Measurements from ENCODE around the gene TNFAIP8L2. TPM values are rescaled to one million over a fixed set of nuclear protein-coding genes. Genes with fewer than 3 reads are reported as not detected.
A peak's percentile ranks its signal among the peaks of the same experiment; 100 is the strongest.
"Not testable (repeated sequence)": the region's sequence is repeated elsewhere in the genome, so short reads cannot be mapped to it uniquely, and the experiment has no call there.

TNFAIP8L2 gene
- total and polyA plus RNA-seq, 4 experiments from 2014 or later, result 10.8 to 49.7 (median 44.1) TPM

DNA sequence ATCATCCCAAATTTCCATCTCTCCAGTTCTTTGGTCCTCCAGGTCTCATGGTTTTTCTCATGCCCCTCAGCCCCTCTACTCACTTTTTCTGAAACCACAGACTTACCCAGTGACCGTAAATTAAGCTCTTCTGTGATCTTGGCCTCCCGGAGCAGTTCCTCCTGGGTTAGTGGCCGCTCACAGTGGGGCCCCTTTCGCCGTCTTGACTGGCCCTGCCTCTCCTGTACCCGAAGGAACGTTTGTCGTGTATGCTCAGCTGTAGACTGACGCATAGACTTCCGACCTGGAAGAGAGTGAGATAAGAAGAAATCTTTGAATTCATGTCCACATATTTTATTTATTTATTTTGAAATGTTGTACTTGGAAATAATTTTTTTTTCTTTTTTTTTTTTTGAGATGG, 27.8 kb downstream of the TNFAIP8L2 start:
- H3K4me3 ChIP-seq (ENCODE audit: low read length in 2 of 2), result no peak overlapping the region
- H3K27me3 ChIP-seq (ENCODE audit: insufficient read depth, low read length), result no peaks in the 10 kb centered on the region
- Mint-ChIP-seq H3K4me3 (no peak overlapping the region), H3K27ac (peak overlapping the region in 1 of 7 donors; percentile 66), H3K9me3 (no peaks in the 10 kb centered on the region), H3K36me3 (peaks cover 49 to 61% of the 10 kb centered on the region in 2 donors), H3K27me3 (no peaks in the 10 kb centered on the region), H3K4me1 (peaks cover 19 to 27% (median 20%) of the 10 kb centered on the region in 4 donors)
- CTCF ChIA-PET (ENCODE audit: partially characterized antibody), result interaction anchor here (0.7 to 2.0 kb wide), 2 partner anchors 68 to 160 kb away, joined by 3 to 6 read pairs; no protein-coding TSS in a partner anchor
- no peak overlapping the region for H3K27ac ChIP-seq (ENCODE audit: low read depth, low read length)
- intact Hi-C loops (cut with micrococcal nuclease), result no loop called here
- H3K36me3 ChIP-seq (ENCODE audit: insufficient read depth, low read length), result peaks cover 42% of the 10 kb centered on the region
- no peaks in the 10 kb centered on the region for H3K9me3 ChIP-seq (ENCODE audit: control insufficient read depth in 1 of 2, low read length in 2 of 2)
- no peak for DNase-seq
- peaks cover 15% of the 10 kb centered on the region for H3K4me1 ChIP-seq (ENCODE audit: insufficient read depth, low read length)
- POLR2A ChIA-PET (ENCODE audit: partially characterized antibody), result interaction anchor here (0.7 to 1.7 kb wide), 2 partner anchors 14 to 487 kb away, joined by 3 to 5 read pairs; partner anchors contain the start of gene GOLPH3L

DNA sequence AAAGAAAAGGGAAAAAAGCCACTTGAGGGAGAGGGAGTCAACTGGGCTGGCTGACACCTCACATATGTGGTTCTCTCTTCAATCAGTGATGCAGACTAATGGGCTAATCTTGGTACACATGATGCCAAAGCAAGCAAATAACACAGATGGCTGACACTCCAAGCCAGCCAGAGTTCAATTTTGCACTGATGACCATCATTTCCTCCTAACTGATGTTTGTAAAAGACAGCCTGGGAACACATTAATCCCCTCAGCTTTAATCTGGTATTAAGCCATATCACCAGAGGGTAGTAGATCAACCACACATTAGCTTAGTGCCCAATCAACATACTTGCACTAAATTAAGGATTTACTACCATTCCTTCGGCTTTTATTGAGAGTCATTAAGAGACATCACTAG, 30.8 kb downstream of the TNFAIP8L2 start:
- H3K27ac Mint-ChIP-seq, result peak overlapping the region in 1 of 7 donors; percentile 35
- H3K9me3 Mint-ChIP-seq, result no peaks in the 10 kb centered on the region
- no peak overlapping the region for H3K27ac ChIP-seq (ENCODE audit: low read depth, low read length)
- peaks cover 25% of the 10 kb centered on the region for H3K4me1 ChIP-seq (ENCODE audit: insufficient read depth, low read length)
- peak overlapping the region in 1 of 8 donors; percentile 15 for H3K4me3 Mint-ChIP-seq
- peaks cover 24% of the 10 kb centered on the region for H3K36me3 ChIP-seq (ENCODE audit: insufficient read depth, low read length)
- intact Hi-C loops (cut with micrococcal nuclease), result no loop called here
- H3K4me3 ChIP-seq (ENCODE audit: low read length in 2 of 2), result no peak overlapping the region
- H3K4me1 Mint-ChIP-seq, result peaks cover 24 to 47% (median 33%) of the 10 kb centered on the region in 4 donors
- H3K36me3 Mint-ChIP-seq, result peaks cover 29 to 46% of the 10 kb centered on the region in 2 donors
- POLR2A ChIA-PET (ENCODE audit: partially characterized antibody), result interaction anchor here (1.0 kb wide), 1 partner anchor 10 kb away, joined by 3 read pairs; no protein-coding TSS in a partner anchor
- no peak for DNase-seq
- H3K27me3 Mint-ChIP-seq, result no peaks in the 10 kb centered on the region
- CTCF ChIA-PET (ENCODE audit: partially characterized antibody), result interaction anchor here (0.9 to 1.7 kb wide), 4 partner anchors 11 to 87 kb away, joined by 3 to 4 read pairs (median 4); partner anchors contain the start of gene TMOD4
- H3K9me3 ChIP-seq (ENCODE audit: control insufficient read depth in 1 of 2, low read length in 2 of 2), result no peaks in the 10 kb centered on the region
- H3K27me3 ChIP-seq (ENCODE audit: insufficient read depth, low read length), result no peaks in the 10 kb centered on the region

DNA sequence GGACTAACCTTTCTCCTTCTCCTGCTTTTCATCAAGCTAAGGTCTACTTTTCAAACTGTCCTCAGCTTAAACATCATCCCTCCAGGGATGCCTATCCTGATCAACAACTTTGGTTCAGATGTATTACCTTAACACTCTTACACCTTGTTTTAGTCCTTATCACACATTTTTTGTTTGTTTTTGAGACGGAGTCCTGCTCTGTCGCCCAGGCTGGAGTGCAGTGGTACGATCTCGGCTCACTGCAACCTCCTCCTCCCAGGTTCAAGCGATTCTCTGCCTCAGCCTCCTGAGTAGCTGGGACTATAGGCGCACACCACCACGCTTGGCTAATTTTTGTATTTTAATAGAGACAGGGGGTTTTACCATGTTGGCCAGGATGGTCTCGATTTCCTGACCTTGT, 32.2 kb downstream of the TNFAIP8L2 start:
- Histone ChIP-seq H3K36me3 (ENCODE audit: insufficient read depth, low read length) (peaks cover 17% of the 10 kb centered on the region), H3K27ac (ENCODE audit: low read depth, low read length) (peak overlapping the region; percentile 89), H3K4me1 (ENCODE audit: insufficient read depth, low read length) (peaks cover 25% of the 10 kb centered on the region)
- H3K9me3 ChIP-seq (ENCODE audit: control insufficient read depth in 1 of 2, low read length in 2 of 2); H3K27me3 Mint-ChIP-seq; intact Hi-C loops (cut with micrococcal nuclease); H3K9me3 Mint-ChIP-seq; DNase-seq; H3K27me3 ChIP-seq (ENCODE audit: insufficient read depth, low read length); H3K4me3 ChIP-seq (ENCODE audit: low read length in 2 of 2): not testable (repeated sequence)
- Mint-ChIP-seq H3K36me3 (peaks cover 21 to 35% of the 10 kb centered on the region in 2 donors), H3K4me3 (peak overlapping the region; percentile 7 to 100 (median 98)), H3K4me1 (peaks cover 24 to 43% (median 33%) of the 10 kb centered on the region in 4 donors), H3K27ac (peak overlapping the region in 5 of 7 donors; percentile 27 to 99 (median 91))
- ChIA-PET CTCF (ENCODE audit: partially characterized antibody) (interaction anchor here (1.2 to 2.9 kb wide), 4 partner anchors 22 to 62 kb away, joined by 4 to 25 read pairs (median 4); partner anchors contain the start of gene TNFAIP8L2), POLR2A (ENCODE audit: partially characterized antibody) (interaction anchor here (0.6 to 3.0 kb wide), 3 partner anchors 30 to 93 kb away, joined by 3 to 46 read pairs (median 15); partner anchors contain the start of genes TNFAIP8L2 and ZNF687)

DNA sequence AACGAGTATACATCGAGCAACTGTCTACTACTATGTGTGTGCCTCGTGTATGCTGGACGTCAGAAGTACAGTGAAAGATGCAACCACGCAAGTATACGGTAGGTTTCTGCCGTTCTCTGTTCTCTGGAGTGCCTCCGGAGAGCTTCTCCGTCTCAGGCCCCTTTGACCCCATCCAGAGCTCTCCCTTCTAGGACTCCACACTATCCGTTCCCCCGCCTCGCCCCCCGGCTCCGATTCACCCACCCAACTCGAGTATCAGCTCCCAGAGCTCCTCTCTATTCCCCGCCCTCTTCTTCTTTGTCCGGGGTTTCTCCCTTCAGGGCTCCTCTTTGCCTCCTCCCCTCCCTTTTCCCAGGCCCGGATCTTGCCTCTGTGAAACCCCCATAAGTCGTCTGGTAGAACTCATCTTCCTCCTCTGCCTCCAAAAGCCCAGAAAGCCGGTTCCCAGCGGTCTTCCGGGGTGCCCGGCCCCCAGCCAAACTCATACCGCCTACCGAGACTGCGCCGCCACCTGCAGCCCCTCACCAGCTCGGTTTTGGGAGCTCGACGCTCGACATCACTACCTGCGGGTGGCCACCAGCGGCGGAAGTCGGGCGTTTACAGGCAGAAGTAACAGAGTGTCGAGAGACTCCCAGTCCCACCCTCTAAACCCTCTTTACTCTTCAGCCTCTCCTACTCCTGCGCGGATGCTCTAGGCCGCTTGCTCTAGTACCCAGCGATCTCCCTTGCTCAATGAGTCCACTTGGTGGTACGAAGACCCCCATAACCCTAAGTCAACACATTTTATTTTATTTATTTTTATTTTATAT, 33.4 kb downstream of the TNFAIP8L2 start, which contains the start of gene VPS72:
VPS72 (minus strand) TSS at position 561 of the 809 bp plus-strand sequence; CDS start at position 485, 76 bp downstream.
- intact Hi-C loops (cut with micrococcal nuclease), result loop anchor here (1.0 to 10.0 kb wide), 5 partner anchors 8 to 205 kb away; partner anchors contain the start of genes PIP5K1A, PSMB4, SCNM1 and TNFAIP8L2

DNA sequence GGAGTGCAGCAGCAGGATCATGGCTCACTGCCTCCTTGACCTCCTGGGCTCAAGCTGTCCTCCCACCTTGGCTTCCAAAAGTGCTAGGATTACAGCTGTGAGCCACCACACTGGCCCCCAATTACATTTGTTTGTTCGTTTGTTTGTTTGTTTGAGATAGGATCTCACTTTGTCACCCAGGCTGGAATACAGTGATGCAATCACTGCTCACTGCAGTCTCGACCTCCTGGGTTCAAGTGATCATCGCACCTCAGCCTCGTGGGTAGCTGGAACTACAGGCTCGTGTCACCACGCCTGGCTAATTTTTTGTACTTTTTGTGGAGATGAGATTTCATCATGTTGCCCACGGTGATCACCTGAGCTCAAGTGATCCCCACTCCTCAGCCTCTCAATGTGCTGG, 35.6 kb downstream of the TNFAIP8L2 start:
- peak overlapping the region in 3 of 8 donors; percentile 14 to 43 (median 21) for H3K4me3 Mint-ChIP-seq
- H3K4me3 ChIP-seq (ENCODE audit: low read length in 2 of 2), result no peak overlapping the region
- peaks cover 25% of the 10 kb centered on the region for H3K4me1 ChIP-seq (ENCODE audit: insufficient read depth, low read length)
- no peak overlapping the region for H3K27ac Mint-ChIP-seq
- H3K27me3 Mint-ChIP-seq, result peaks cover 0 to 2% of the 10 kb centered on the region in 2 donors
- intact Hi-C loops (cut with micrococcal nuclease), result loop anchor here (5.0 to 10.0 kb wide), 2 partner anchors 35 to 203 kb away; partner anchors contain the start of genes PSMB4 and TNFAIP8L2
- no peaks in the 10 kb centered on the region for H3K9me3 ChIP-seq (ENCODE audit: control insufficient read depth in 1 of 2, low read length in 2 of 2)
- ChIA-PET CTCF (ENCODE audit: partially characterized antibody) (interaction anchor here (1.1 to 1.8 kb wide), 3 partner anchors 60 to 89 kb away, joined by 3 to 11 read pairs (median 4); partner anchors contain the start of gene PSMD4), POLR2A (ENCODE audit: partially characterized antibody) (no interaction called here)
- peaks cover 20 to 43% (median 31%) of the 10 kb centered on the region in 4 donors for H3K4me1 Mint-ChIP-seq
- H3K36me3 Mint-ChIP-seq, result peaks cover 0 to 8% of the 10 kb centered on the region in 2 donors
- H3K27ac ChIP-seq (ENCODE audit: low read depth, low read length), result no peak overlapping the region
- no peak for DNase-seq
- no peaks in the 10 kb centered on the region for H3K9me3 Mint-ChIP-seq
- no peaks in the 10 kb centered on the region for H3K27me3 ChIP-seq (ENCODE audit: insufficient read depth, low read length)
- no peaks in the 10 kb centered on the region for H3K36me3 ChIP-seq (ENCODE audit: insufficient read depth, low read length)

More for the DNA sequence above, 33.4 kb downstream of the TNFAIP8L2 start, which contains the start of gene VPS72:
- peaks cover 22 to 43% (median 33%) of the 10 kb centered on the region in 4 donors for H3K4me1 Mint-ChIP-seq
- POLR2A ChIA-PET (ENCODE audit: partially characterized antibody), result interaction anchor here (0.6 to 3.0 kb wide), 21 partner anchors 10 to 210 kb away, joined by 3 to 46 read pairs (median 6); partner anchors contain the start of genes LYSMD1, PI4KB, PIP5K1A and PSMB4
- peak within 1 kb of the TSS; percentile 92 to 100 (median 98) for H3K4me3 Mint-ChIP-seq
- peaks cover 12 to 24% of the 10 kb centered on the region in 2 donors for H3K36me3 Mint-ChIP-seq
- no peaks in the 10 kb centered on the region for H3K9me3 Mint-ChIP-seq
- H3K27ac Mint-ChIP-seq, result peak within 1 kb of the TSS; percentile 91 to 100 (median 98)
- peaks cover 25% of the 10 kb centered on the region for H3K4me1 ChIP-seq (ENCODE audit: insufficient read depth, low read length)
- peaks cover 11% of the 10 kb centered on the region for H3K36me3 ChIP-seq (ENCODE audit: insufficient read depth, low read length)
- peak within 1 kb of the TSS; percentile 89 for H3K27ac ChIP-seq (ENCODE audit: low read depth, low read length)
- no peaks in the 10 kb centered on the region for H3K27me3 ChIP-seq (ENCODE audit: insufficient read depth, low read length)
- H3K27me3 Mint-ChIP-seq, result no peaks in the 10 kb centered on the region
- peak; percentile 81 to 92 (median 84) for DNase-seq
- CTCF ChIA-PET (ENCODE audit: partially characterized antibody), result interaction anchor here (0.5 to 2.9 kb wide), 11 partner anchors 12 to 934 kb away, joined by 3 to 25 read pairs (median 4); partner anchors contain the start of gene TNFAIP8L2
- peak within 1 kb of the TSS; percentile 67 to 78 for H3K4me3 ChIP-seq (ENCODE audit: low read length in 2 of 2)
- no peaks in the 10 kb centered on the region for H3K9me3 ChIP-seq (ENCODE audit: control insufficient read depth in 1 of 2, low read length in 2 of 2)

DNA sequence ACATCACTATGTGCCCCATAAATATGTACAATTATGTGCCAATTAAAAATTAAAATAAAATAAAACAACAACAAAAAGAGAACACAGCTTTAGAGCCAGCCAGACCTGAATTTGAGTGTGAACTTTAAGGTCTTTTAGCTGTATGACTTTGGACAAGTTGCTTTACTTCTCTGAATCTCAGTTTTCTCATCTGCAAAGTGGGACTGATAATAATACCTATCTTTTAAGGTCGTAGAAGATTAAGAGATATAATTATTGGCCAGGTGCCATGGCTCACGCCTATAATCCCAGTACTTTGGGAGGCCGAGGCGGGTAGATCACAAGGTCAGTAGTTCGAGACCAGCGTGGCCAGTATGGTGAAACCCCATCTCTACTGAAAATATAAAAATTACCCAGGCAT, 36.9 kb downstream of the TNFAIP8L2 start:
- no peak overlapping the region for H3K4me3 ChIP-seq (ENCODE audit: low read length in 2 of 2)
- H3K27ac Mint-ChIP-seq, result no peak overlapping the region
- H3K27me3 ChIP-seq (ENCODE audit: insufficient read depth, low read length), result no peaks in the 10 kb centered on the region
- POLR2A ChIA-PET (ENCODE audit: partially characterized antibody), result no interaction called here
- H3K4me1 Mint-ChIP-seq, result peaks cover 19 to 43% (median 34%) of the 10 kb centered on the region in 4 donors
- no peaks in the 10 kb centered on the region for H3K36me3 ChIP-seq (ENCODE audit: insufficient read depth, low read length)
- intact Hi-C loops (cut with micrococcal nuclease), result loop anchor here (5.0 to 10.0 kb wide), 2 partner anchors 36 to 201 kb away; partner anchors contain the start of genes PSMB4 and TNFAIP8L2
- H3K36me3 Mint-ChIP-seq, result peaks cover 0 to 8% of the 10 kb centered on the region in 2 donors
- H3K9me3 ChIP-seq (ENCODE audit: control insufficient read depth in 1 of 2, low read length in 2 of 2), result no peaks in the 10 kb centered on the region
- peaks cover 0 to 2% of the 10 kb centered on the region in 2 donors for H3K27me3 Mint-ChIP-seq
- CTCF ChIA-PET (ENCODE audit: partially characterized antibody), result interaction anchor here (1.1 to 1.8 kb wide), 3 partner anchors 59 to 88 kb away, joined by 3 to 11 read pairs (median 4); partner anchors contain the start of gene PSMD4
- no peak for DNase-seq
- H3K27ac ChIP-seq (ENCODE audit: low read depth, low read length), result no peak overlapping the region
- H3K4me1 ChIP-seq (ENCODE audit: insufficient read depth, low read length), result peaks cover 27% of the 10 kb centered on the region
- H3K4me3 Mint-ChIP-seq, result no peak overlapping the region
- H3K9me3 Mint-ChIP-seq, result peaks cover 0 to 1% (median 0%) of the 10 kb centered on the region in 8 donors

Data from CD4-positive, alpha-beta memory T cell (primary cell).